ENCODE data around the gene IGFL1. TPM values are rescaled to one million over a fixed set of nuclear protein-coding genes. Genes with fewer than 3 reads are reported as not detected.
"Not testable (repeated sequence)": the region's sequence is repeated elsewhere in the genome, so short reads cannot be mapped to it uniquely, and the experiment has no call there.

The IGFL1 gene
- total RNA-seq, 4 donors from 2014 or later = not detected

DNA sequence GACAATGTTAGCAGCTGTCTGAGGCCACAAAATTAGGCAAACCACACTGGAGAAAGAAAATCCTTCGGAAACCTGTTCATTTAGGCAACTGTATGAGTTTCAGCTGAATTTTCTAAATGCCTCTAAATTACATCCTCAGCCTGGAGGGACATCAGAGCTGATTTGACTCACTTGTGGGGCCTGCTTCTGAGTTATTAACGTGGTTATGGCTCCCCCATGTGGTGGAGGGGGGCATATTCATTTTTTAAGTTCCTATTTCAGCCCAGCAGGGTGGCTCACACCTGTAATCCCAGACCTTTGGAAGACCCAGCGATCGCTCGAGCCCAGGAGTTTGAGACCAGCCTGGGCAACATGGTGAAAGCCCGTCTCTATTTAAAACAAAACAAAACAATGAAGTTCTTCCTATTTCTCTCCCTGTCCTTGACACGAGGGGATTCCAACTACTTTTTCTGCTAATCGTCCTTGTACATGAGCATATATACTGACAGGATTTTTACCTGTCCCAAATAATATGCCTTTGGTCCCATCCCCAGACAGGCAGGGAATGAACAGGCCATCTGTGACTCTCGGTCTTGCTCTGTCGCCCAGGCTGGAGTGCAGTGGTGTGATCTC is 35.8 kb downstream of the IGFL1 start:
- TF ChIP-seq, protein P1, sequence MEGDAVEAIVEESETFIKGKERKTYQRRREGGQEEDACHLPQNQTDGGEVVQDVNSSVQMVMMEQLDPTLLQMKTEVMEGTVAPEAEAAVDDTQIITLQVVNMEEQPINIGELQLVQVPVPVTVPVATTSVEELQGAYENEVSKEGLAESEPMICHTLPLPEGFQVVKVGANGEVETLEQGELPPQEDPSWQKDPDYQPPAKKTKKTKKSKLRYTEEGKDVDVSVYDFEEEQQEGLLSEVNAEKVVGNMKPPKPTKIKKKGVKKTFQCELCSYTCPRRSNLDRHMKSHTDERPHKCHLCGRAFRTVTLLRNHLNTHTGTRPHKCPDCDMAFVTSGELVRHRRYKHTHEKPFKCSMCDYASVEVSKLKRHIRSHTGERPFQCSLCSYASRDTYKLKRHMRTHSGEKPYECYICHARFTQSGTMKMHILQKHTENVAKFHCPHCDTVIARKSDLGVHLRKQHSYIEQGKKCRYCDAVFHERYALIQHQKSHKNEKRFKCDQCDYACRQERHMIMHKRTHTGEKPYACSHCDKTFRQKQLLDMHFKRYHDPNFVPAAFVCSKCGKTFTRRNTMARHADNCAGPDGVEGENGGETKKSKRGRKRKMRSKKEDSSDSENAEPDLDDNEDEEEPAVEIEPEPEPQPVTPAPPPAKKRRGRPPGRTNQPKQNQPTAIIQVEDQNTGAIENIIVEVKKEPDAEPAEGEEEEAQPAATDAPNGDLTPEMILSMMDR (IDR thresholded peaks at IDR 0.05) = peak; percentile 65 to 91 (median 86)
- TF ChIP-seq EP300 (IDR thresholded peaks at IDR 0.05) (no peak), POLR2A (IDR thresholded peaks at IDR 0.05) (no peak)
- Histone ChIP-seq H3K4me1 (no peaks in the 10 kb centered on the region), H3K36me3 (no peaks in the 10 kb centered on the region), H3K4me3 (no peak overlapping the region), H3K27me3 (peaks cover 0 to 50% of the 10 kb centered on the region in 2 donors), H3K27ac (no peak overlapping the region), H3K9me3 (no peaks in the 10 kb centered on the region)
- WGBS, 2 donors = 17 to 19% methylated on average over 10 of the region's 10 CpGs
- peak in 1 of 2 donors; percentile 51 for DNase-seq (ENCODE audit: low spot score in 2 of 2)

DNA sequence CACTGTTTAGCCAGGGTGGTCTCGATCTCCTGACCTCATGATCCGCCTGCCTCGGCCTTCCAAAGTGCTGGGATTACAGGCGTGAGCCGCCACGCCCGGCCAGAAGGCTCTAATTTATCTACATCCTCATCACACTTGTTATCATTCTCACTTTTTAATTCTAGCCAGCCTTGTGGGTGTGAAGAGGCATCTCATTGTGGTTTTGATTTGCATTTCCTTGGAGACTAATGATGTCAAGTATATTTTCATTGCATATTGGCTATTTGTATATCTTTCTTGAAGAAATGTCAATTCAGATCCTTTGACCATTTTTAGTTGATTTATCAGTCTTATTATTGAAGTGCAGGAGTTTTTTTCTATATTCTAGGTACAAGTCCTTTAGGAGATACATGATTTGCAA is 39.6 kb downstream of the IGFL1 start:
- TF ChIP-seq EP300 (IDR thresholded peaks at IDR 0.05) (no peak), POLR2A (IDR thresholded peaks at IDR 0.05) (no peak)
- TF ChIP-seq, protein P1 (IDR thresholded peaks at IDR 0.05) = no peak
- H3K9me3 ChIP-seq = no peaks in the 10 kb centered on the region
- H3K4me3 ChIP-seq = no peak overlapping the region
- H3K27ac ChIP-seq = no peak overlapping the region
- WGBS, 2 donors = 79 to 89% methylated on average over 7 of the region's 7 CpGs
- H3K36me3 ChIP-seq = no peaks in the 10 kb centered on the region
- H3K27me3 ChIP-seq = peaks cover 0 to 38% of the 10 kb centered on the region in 2 donors
- DNase-seq (ENCODE audit: low spot score in 2 of 2) = no peak
- H3K4me1 ChIP-seq = no peaks in the 10 kb centered on the region

DNA sequence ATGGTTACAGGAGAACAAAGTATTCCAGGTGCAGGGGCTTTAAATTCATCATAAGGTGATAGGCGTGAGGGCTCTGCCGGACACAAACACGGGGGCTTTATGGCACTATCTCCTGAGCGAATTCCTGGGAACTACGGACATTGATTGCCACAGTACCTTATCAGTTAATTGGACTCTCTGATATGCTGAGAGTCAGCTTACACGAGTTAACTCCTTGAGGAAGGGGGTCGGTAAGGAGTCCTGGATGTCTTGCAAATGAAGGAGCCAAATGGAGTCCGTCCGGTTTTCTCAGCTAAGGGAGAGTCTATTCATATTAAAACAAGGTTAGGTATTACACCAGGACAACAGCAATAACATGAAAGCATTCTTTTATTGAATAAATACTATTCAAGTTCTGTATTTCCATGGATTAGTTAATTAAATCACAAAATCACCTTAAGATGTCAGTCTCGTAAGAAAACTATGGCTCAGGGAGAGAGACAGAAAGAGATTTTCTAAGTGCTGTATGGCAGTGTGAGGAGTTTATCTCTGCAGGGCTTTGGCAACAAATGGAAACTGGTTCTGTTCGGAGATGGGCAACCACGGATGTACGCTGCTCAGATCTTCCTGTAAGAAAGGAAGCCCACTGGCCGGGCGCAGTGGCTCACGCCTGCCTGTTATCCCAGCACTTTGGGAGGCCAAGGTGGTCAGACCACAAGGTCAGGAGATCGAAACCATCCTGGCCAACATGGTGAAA is 41.1 kb downstream of the IGFL1 start:
- H3K36me3 ChIP-seq = no peaks in the 10 kb centered on the region
- WGBS, 2 donors = 45 to 48% methylated on average over 17 of the region's 17 CpGs
- TF ChIP-seq POLR2A (IDR thresholded peaks at IDR 0.05) (no peak), EP300 (IDR thresholded peaks at IDR 0.05) (no peak)
- TF ChIP-seq, protein P1 (IDR thresholded peaks at IDR 0.05) = no peak
- H3K27ac ChIP-seq = no peak overlapping the region
- H3K4me1 ChIP-seq = no peaks in the 10 kb centered on the region
- no peak overlapping the region for H3K4me3 ChIP-seq
- H3K27me3 ChIP-seq = peaks cover 0 to 38% of the 10 kb centered on the region in 2 donors
- no peak for DNase-seq (ENCODE audit: low spot score in 2 of 2)
- no peaks in the 10 kb centered on the region for H3K9me3 ChIP-seq

DNA sequence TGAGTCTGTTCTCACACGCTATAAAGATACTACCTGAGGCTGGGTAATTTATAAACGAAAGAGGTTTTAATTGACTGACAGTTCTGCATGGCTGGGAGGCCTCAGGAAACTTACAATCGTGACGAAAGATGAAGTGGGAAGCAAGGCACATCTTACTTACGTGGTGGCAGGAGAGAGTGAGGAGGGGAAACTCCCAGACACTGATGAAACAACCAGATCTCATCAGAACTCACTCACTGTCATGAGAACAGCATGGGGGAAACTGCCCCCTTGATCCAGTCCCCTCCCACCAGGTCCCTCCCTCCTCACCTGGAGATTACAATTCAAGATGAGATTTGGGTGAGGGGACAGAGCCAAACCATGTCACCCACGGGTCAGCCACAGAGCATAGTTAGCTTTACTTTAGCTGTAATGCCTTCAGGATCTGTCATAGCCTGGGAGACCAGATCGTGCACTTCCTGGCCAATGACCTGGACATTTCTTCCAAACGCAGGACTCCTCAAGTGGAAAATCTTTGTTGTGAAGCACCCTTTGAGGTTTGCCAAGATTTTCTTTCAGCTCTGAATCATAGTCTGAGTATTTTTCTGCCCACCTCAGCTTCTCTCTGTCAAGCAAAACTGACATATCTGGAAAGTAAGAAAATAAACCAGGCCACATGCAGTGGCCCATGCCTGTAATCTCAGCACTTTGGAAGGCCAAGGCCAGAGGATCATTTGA is 42.1 kb downstream of the IGFL1 start:
- 50% methylated on average over 8 of the region's 8 CpGs for WGBS, 2 donors
- no peak for DNase-seq (ENCODE audit: low spot score in 2 of 2)
- no peak overlapping the region for H3K27ac ChIP-seq

DNA sequence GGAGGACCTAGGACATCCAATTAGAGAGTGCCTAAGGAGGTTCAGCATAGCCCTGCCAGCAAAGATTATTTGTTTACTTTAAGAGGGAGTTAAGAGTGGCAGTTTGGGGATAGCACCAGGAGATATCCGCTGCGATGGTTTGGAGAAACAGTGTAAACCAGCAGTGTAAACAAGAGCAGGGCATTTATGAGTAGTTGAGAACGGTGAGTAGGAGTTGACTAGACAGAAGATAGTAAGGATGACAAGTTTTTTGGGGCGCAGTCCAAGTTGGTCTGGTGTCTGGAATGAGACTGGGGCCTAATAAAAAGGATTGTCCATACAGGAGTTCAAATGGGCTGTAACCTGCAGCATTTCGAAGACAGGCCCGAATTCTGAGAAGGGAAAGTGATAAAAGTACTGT is 44.4 kb downstream of the IGFL1 start:
- peaks cover 0 to 32% of the 10 kb centered on the region in 2 donors for H3K27me3 ChIP-seq
- H3K36me3 ChIP-seq; H3K4me3 ChIP-seq; H3K4me1 ChIP-seq; DNase-seq (ENCODE audit: low spot score in 2 of 2); H3K27ac ChIP-seq; H3K9me3 ChIP-seq: not testable (repeated sequence)
- 74 to 80% methylated on average over 6 of the region's 6 CpGs for WGBS, 2 donors

More for the DNA sequence above, 42.1 kb downstream of the IGFL1 start:
- TF ChIP-seq EP300 (IDR thresholded peaks at IDR 0.05) = no peak
- no peak for TF ChIP-seq POLR2A (IDR thresholded peaks at IDR 0.05)
- TF ChIP-seq, protein P1 (IDR thresholded peaks at IDR 0.05) = no peak
- peaks cover 0 to 40% of the 10 kb centered on the region in 2 donors for H3K27me3 ChIP-seq
- H3K4me1 ChIP-seq = no peaks in the 10 kb centered on the region
- H3K4me3 ChIP-seq = no peak overlapping the region
- H3K9me3 ChIP-seq = no peaks in the 10 kb centered on the region
- H3K36me3 ChIP-seq = no peaks in the 10 kb centered on the region
